Right lung (tissue), 5 donors: Measurements from ENCODE around the gene MEI4. TPM values are rescaled to one million over a fixed set of nuclear protein-coding genes. Genes with fewer than 3 reads are reported as not detected.
"Not testable (repeated sequence)": the region's sequence is repeated elsewhere in the genome, so short reads cannot be mapped to it uniquely, and the experiment has no call there.

Experiments used
- DNase-seq, 2 donors: peaks; one replicate each; pipeline ENCODE4 v3.0.0-alpha.2; 2013
- polyA plus RNA-seq, 5 donors: library from polyadenylated mRNA; unstranded; fragments of 120-200 nt; gene quantifications; one replicate each; pipeline versions ENCODE4 v1.2.1 to v1.2.3, GENCODE V29; 2013; ENCODE audit warnings: inconsistent platforms in 1 of 5, low replicate concordance in 1 of 5; ENCODE audit not compliant: insufficient read length in 5 of 5, insufficient read depth in 1 of 5

Gene MEI4
- polyA plus RNA-seq, 5 donors, result 0.08 to 0.13 (median 0.10) TPM

DNA sequence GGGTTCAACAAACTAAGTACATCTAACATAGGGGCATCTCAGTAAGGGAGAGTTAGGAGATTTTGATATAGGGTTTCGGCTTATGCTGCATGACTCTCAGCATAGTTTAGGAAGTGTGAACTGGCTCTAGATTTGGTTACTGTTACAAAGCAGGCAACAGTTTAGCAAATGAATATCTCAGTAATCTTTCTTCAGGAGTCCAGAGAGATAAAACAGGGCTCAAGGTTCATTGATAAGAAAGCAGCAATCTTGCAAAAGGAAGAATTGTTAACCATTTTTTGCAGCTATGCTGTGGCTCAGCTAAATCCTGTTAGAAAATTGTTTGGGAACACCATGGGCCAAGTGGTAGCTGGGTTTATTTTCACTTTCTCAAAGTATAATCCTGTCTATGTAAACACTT lies 161.3 kb downstream of the MEI4 start:
- no peak for DNase-seq

DNA sequence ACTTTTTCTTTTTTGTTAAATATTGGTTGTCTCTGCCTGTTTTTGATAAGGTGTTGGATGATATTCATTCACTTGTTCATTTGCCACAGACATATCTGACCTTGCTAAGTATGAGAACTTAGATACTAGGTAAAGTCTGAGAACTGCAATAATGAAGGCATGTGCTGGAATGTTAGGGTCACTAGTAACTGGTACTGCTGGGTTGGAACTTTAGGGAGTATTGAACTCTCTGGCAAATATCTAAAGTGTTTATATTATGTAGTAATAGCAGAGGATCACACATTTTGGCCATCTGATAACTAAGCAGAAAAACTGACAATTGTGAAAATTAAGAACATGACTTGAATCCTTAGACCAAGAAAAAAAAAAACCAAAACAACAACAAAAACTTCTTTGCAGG lies 162.7 kb downstream of the MEI4 start:
- no peak for DNase-seq

DNA sequence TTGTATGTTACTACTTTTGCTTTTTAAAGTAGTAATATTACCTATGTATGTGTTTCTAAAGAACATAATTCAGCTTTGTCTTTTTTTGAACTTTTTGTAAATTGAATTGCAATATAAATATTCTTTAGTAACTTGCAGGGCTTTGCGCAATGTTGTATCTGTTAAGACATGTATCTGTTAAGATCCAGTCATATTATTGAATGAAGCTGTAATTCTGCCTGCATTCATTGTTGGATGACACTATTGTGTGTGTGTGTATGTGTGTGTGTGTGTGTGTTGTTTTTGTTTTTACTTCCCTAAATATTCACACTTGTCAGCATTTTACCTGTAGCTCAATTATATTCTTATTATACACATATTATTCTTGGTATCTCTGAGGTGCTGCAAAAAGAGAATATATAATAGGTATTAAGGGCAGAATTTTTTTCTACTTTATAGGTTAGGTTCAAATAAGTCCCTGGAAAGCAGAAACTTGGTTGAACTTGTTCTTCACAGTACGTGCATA lies 164.0 kb downstream of the MEI4 start:
- DNase-seq, result no peak

DNA sequence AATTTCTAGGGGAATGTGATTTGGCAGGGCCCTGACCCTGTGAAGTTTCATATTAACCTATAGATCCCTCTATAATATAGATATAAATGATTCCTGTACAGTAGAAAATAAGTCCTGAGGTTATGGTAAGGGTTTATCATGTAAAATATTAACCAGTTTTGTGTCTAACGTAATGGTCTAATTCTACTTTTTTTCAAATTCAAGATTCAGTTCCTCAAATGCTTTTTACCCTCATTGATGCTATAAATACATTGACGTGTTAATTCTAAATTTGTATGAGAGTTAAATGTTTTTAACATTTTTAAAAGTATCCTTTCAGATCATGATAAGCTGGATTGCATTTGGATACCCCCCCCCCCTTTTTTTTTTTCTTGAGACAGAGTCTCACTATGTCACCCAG lies 169.4 kb downstream of the MEI4 start:
- DNase-seq, result no peak

GRCh38 chr6:77825204-77825603 lies 172.4 kb downstream of the MEI4 start:
- no peak for DNase-seq

GRCh38 chr6:77829736-77830135 lies 176.9 kb downstream of the MEI4 start:
- no peak for DNase-seq

DNA sequence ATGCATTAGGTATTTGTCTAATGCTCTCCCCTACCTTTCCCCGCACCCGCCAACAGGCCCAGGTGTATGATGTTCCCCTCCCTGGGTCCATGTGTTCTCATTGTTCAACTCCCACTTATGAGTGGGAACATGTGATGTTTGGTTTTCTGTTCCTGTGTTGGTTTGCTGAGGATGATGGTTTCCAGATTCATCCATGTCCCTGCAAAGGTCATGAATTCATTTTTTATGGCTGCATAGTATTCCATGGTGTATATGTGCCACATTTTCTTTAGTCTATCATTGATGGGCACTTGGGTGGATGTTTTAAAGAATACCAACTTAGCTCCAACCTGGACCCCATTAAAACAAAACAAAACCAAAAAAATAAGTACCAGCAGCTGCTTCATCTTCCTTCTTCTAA lies 180.9 kb downstream of the MEI4 start:
- not testable (repeated sequence) for DNase-seq

DNA sequence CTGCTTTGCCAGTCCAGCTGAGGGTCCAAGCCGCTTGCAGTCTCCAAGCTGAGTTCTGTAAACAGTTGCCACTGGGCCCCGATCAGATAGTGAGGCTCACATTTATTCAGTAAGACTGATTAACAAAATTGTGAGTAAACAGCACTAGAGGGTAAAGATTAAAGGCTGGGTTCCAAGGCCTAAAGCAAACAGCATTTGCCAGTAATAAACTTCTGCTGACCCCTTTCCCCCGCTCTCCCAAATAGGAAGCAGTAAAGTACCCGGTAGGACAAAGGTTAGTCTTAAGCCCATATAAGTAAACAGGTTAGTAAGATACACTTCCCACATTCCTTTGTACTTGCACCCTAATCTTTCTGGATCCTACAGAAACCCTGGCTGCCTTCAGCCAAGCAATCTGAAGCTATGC lies 181.8 kb downstream of the MEI4 start:
- no peak for DNase-seq

GRCh38 chr6:77837034-77837784 lies 184.4 kb downstream of the MEI4 start:
- no peak for DNase-seq

GRCh38 chr6:77839292-77839691 lies 186.5 kb downstream of the MEI4 start:
- DNase-seq, result no peak

DNA sequence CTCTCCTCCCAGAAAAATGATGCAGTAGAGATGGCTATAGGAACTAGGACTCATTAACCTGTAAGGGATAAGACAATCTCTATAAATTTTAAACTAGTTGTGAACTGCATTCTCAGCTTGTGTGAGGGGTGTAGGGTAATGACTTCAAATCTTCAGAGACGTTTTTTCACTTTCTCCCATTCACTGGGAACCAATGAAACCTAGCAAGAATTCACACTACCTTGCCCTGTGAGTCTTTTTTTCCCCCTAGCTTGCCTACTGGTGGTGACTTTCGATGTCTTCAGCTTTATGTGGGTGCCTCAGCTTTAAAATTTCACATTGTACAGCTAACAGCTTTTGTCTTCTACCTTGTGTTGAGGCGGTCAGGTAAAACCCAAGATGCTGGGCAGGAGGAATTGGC lies 192.0 kb downstream of the MEI4 start:
- no peak for DNase-seq

GRCh38 chr6:77853401-77853800 lies 200.6 kb downstream of the MEI4 start:
- DNase-seq, result no peak

DNA sequence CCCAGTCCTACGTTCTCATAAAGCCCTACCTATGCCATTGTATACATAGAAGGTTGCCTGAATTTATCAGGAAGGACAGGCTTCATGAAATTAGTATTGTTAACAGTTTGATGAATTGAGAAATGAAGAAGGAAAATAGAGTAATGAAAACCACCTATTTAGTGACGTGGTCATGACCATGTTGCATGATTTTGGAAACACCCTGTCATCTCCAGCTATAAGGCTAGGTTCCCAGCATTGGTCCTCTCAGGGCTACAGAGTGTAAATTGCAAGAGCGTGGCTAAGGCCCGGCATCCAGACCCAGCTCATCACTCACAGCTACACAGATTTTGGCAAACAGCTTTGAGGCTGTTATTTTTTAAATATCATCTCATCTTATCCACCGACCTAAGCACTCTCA lies 203.6 kb downstream of the MEI4 start:
- DNase-seq, result no peak

GRCh38 chr6:77857421-77857820 lies 204.6 kb downstream of the MEI4 start:
- DNase-seq, result no peak

DNA sequence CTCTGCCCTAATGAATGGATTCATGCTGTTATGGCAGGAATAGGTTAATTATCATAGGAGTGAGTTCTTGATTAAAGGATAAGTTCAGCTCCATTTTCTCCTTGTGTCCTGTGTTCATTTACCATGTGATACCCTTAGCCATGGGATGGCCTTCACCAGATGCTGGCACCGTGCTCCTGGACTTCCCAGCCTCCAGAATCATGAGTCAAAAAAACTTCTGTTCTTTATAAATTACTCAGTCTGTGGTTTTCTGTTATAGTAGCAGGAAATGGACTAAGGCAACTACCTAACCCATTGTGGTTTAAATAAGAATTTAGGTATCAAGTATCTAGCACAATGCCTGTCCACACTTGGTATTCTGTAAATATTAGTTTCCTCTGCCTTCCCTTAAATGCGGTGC lies 223.5 kb downstream of the MEI4 start:
- DNase-seq, result no peak

DNA sequence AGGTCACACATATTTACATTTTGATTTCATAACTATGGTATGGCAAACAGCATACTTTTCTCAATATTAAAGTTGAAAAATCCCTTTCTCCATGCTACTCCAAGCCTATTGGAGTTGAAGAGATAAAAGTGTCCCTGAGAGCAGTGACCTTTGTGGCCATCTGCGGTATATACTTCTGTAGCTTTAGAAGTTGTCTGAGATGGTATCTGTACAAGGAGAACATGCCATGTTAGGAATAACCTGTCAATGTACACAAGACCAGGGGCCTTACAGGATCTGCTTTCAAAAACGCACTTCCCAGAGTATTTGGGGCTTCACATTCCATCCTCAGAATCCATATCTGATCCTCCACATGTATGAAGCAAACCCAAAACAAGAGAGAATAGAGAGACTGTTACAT lies 226.7 kb downstream of the MEI4 start:
- DNase-seq, result no peak

DNA sequence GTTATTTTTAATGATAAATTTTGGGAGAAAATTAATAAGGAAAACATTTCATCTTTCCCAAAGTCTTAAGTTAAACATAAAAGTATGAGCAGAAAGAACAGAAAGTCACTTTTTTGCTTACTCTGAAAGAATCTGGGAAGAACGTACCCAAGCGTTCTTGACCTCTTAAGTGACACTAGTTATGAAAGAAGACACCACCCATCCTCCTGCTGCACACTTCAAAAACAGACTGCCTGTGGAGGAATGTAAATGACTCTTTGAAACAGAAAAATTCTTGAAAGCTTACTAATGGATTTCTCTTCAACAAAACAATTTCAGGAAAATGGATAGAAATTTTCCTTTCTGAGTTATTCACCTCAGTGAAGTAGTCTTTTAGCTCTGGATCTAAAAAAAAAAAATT lies 227.7 kb downstream of the MEI4 start:
- DNase-seq, result no peak

- DNase-seq, result no peak
Observed at GRCh38 chr6:77883851-77884250, 231.0 kb downstream of the MEI4 start.

- no peak for DNase-seq
Observed at GRCh38 chr6:77893391-77893790, 240.6 kb downstream of the MEI4 start.

DNA sequence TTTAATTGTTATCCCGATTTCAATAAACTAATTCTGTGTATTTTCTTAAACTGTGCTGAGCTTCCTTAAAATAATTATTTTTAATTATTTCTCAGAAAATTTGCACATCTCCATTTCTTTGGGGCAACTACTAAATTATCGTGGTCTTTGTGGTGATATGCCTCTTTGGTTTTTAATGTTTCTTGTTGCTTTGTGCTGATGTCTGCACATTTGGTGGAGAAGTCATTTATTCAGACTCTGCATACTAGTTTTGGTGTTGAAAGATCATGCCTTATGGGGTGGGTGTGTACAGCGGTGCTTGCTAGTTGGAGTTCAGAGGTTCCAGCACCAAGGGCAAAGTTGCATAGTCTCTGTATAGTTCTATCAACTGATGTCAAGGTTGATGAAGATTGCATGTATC lies 253.2 kb downstream of the MEI4 start:
- DNase-seq, result no peak

DNA sequence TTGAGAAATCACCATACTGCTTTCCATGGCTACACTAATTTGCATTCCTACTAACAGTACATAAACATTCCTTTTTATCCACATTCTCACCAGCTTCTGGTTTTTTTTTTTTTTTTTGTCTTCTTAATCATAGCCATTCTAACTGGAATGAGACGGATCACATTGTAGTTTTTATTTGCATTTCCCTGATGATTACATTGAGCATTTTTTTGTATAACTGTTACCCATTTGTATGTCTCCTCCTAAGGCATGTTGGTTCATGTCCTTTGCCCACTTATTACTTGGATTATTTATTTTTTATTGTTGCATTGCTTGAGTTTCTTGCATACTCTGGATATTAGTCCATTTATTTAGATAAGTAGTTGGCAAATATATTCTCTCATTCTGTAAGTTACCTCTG lies 258.0 kb downstream of the MEI4 start:
- no peak for DNase-seq

DNA sequence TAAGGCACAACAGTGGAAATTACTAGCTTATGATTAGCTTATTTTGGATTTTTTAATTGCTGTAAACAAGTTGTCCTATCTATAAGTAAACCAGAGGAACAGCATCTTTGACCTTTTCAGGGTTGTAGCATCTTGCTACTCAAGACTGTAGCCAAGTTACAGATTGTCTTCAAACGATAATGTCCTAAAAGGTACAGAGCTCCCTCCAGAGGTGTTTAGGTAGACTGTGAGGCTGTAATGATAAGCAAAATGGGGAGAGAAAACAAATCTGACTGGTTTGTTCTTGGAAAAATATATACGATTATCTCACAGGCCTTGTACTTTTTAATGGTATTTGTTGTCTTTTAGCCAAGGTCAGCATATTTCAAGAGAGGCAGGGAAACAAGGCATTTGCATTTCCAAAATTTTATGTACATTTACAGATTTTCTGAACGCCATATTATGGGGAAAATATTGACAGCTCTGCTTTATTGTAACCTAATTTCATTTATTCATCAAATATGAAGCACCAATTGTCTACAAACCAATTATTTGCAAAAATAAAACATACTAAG lies 273.4 kb downstream of the MEI4 start:
- no peak for DNase-seq

DNA sequence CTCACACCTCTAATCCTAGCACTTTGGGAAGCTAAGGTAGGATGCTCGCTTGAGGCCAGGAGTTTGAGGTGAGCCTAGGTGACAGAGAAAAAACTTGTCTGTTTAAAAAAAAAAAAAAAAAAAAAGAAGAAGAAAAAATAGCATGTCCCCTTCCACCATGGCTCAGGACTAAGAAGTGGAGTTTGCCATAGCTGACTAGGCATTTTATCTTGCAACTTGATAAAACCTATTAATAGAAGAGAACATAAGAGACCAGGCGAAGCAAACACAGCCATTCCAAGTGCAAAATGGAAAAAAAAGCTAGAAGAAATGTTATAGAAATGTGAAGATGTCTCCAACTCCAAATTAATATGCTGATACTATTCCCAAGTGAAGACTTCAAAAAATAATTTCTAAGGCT lies 277.5 kb downstream of the MEI4 start:
- no peak for DNase-seq

DNA sequence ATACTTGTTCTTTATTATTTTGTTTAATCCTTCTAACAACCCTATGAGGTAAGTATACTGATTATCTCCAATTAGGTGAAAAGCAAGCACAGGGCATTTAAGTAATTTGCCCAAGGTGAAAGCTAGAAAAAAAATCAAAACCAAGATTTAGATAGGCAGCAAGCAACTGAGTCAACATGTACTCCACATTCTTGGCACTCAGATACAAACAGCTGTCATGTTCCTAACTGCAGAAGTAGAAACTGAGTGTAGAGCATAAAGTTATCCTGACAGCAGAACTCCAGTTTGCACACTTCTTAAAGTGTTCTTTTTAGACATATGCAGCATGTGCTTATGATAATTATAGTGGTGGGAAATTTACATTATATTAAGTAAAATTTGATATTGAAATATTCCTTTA lies 278.1 kb downstream of the MEI4 start:
- DNase-seq, result no peak
